GM21528 (cell line): ENCODE measurements around the gene KRT7.
"Not testable (repeated sequence)": the region's sequence is repeated elsewhere in the genome, so short reads cannot be mapped to it uniquely, and the experiment has no call there.

Experiments
- ATAC-seq: cut with Tn5 transposase; IDR thresholded peaks from one replicate; pipeline ENCODE4 v1.9.1; 2021; ENCODE audit warnings: mild to moderate bottlenecking, moderate library complexity; ENCODE audit not compliant: unreplicated experiment, low FRiP score

KRT7 gene

GRCh38 chr12:52290483-52291134 is 57.6 kb downstream of the KRT7 start:
- ATAC-seq, result not testable (repeated sequence)

GRCh38 chr12:52291267-52291935 is 58.4 kb downstream of the KRT7 start, which contains the start of gene KRT81:
KRT81 (minus strand) TSS chr12:52291534; CDS start chr12:52291465, 69 bp downstream.
- no peak for ATAC-seq

- no peak for ATAC-seq
Measured at GRCh38 chr12:52293926-52294325, 60.9 kb downstream of the KRT7 start.

GRCh38 chr12:52294803-52295202 is 61.8 kb downstream of the KRT7 start:
- no peak for ATAC-seq

GRCh38 chr12:52295663-52296062 is 62.6 kb downstream of the KRT7 start:
- no peak for ATAC-seq

GRCh38 chr12:52296572-52297215 is 63.7 kb downstream of the KRT7 start:
- ATAC-seq, result no peak
